HG02798 (cell line): ENCODE results near the gene PTPRN2.
"Not testable (repeated sequence)": the region's sequence is repeated elsewhere in the genome, so short reads cannot be mapped to it uniquely, and the experiment has no call there.

Experiments
- ATAC-seq: cut with Tn5 transposase; IDR thresholded peaks from one replicate; pipeline ENCODE4 v1.9.1; 2021; ENCODE audit warnings: mild to moderate bottlenecking; ENCODE audit not compliant: unreplicated experiment, poor library complexity

PTPRN2 gene

DNA sequence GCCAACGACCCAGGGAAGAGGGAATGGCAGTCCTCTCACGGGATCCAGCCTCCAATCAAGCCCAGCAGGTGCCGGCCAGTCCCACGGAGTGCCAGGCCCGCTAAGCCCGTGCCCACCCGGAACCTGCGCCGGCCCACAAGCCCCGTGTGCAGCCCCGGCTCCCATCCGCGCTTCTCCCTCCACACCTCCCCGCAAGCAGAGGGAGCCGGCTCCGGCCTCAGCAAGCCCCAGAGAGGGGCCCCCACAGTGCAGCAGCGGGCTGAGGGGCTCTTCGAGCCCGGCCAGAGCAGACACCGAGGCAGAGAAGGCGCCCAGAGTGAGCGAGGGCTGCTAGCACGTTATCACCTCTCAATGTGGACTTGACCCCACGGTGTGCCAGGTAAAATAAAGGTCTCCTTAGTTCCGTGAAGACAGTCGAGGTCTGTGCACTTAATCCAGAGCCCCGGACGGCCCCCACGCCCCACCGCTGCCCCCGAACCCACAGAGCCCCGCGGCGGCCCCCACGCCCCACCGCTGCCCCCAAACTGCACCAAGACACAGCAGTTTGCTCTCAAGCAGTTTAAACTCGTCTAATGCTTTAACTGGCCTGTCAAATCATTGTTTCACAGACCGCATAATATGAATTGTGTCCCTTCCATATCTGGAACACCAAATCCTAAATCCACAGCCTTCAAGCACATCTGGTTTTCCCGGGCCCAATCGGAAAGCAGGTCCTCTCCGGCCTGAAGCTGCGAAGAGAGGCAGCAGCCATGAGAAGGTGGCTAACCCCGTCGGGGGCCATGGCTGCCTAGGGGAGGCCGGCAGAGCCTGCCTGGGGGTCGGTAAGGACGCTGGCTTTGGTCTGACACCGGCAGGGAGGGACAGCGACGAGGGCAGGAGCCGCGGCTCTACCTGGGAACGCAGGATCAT, 307.8 kb downstream of the PTPRN2 start:
- ATAC-seq: no peak

DNA sequence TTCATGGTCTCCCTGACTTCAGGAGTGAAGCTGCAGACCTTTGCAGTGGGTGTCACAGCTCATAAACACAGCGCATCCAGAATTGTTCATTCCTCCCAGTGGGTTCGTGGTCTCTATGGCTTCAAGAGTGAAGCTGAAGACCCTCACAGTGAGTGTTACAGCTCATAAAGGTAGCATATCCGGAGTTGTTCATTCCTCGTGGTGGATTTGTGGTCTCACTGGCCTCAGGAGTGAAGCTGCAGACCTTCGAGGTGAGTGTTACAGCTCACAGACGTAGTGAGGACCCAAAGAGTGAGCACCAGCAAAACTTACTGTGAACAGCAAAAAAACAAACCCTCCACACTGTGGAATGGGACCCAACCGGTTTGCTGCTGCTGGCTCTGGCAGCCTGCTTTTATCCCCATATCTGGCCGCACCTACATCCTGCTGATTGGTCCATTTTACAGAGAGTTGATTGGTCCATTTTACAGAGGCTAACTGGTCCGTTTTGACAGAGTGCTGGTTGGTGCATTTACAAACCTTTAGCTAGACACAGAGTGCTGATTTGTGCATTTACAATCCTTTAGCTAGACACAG, 308.8 kb downstream of the PTPRN2 start:
- ATAC-seq: no peak

DNA sequence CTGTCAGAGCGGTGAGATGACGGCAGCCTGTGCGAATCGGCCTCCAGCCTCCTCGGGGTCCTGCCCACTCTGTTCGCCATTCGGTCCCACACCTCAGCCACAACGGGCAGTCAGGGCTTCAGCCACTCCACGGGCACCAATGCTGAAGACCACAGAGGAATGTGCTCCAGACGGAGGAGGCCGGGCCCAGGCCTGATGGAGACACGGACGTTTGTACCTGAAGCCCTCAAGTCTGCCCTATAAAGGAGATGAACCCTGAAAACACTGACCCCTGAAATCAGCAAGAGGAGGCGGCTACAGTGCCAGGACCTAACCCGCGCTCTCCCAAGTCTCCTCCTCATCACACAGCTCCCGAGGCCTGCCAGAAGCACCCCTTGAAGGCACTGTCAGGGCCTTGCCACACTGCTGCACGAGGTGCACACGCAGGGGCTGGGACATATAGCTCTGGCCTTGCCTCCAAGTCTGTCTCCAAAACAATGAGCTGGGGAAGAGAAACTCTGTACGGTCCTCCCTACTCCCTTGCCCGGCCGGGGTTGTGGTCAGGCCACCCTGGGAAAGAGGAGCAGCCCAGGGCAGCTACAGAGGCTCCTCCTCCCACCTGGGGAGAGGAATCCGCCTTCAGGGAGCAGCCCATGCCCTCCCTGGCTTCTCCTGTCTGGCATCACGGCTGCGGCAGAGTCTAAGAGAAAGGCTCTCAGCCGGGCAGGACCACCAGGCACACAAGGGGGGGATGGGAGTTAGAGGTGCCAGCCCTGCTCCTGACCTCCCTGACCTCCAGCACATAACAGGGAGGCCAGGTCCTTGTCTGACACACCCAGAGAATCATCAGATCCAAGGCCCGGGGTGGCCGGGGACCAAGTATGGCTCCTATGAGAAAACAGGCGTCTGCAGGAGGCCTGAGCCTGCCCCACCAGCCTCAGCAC, 310.1 kb downstream of the PTPRN2 start:
- no peak for ATAC-seq

DNA sequence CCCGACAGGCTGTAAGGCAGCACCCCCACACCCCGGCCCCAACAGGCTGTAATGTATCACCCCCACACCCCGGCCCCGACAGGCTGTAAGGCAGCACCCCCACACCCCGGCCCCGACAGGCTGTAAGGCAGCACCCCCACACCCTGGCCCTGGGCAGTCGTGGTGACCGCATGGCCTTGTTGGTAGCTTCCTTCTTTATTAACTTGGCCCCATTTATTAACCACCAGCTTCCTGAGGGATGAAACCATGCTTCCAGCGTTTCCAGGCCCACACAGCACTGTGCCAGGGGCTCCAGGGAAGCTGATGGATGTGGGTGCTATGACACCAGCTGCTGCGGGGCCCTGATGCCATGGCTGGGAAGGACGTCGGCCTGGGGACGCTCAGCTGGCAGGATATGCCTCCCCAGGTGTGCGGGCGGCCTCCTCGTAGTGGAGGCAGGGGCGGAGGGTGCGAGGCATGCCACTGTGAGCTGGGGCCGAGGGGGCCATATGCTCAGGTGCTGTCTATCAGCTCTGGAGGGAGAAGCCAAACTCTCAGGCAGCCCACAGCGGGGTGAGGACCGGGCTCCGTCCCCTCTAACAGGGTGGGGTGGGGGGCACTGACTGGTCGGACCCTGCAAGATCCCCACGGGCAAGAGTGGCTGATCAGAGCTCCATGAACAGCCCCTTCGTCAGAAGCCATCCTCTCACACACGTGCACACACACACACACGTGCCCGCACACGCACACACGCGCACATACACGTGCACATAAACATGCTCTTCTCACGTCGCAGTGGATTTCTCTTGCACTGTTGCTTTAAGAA, 311.0 kb downstream of the PTPRN2 start:
- ATAC-seq: no peak

DNA sequence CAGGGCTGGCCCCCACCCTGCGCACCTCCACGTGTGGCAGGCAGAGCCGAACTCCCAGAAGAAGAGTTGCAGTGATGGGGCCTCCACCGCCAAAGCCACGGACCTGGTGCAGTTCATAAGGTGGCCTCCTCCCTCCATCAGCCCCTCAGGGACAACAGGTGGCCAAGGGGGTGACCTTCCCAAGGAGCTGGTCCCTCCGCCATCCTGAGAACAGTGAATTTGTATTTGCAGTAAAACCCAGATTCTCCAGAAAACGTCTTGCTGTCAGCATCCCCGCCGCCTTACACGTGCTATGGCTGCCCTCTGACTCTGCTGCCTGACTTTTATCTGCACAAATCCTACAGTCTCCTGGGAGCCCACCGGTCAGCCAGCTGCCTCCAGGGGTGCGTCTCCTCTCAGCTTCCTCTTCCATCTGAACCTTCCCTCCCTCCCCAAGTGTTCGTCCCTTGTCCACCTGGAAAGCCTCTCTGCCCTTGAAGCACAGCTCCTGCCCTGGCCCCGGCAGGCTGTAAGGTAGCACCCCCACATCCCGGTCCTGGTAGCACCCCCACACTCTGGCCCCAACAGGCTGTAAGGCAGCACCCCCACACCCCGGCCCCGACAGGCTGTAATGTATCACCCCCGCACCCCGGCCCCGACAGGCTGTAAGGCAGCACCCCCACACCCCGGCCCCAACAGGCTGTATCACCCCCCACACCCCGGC, 311.8 kb downstream of the PTPRN2 start:
- ATAC-seq: no peak

DNA sequence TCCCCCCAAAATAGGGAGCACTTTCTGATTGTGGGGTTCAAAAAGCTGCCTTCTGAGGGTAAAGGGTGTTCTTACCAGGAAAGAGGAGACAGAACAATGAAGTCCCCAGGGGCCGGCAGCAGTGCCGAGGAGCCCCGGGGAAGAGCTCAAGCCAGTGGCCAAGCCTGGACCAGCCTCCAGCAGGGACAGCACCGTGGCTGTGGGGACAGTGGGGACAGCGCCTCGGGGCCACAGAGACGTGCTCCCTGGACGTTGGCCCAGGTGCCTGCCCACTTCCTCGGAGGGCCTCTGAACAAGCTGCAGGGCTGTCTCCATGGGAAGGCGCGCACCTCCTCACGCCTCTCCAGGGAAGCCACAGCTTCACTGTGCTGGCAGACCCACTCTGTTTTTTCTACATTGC, 312.6 kb downstream of the PTPRN2 start:
- no peak for ATAC-seq

DNA sequence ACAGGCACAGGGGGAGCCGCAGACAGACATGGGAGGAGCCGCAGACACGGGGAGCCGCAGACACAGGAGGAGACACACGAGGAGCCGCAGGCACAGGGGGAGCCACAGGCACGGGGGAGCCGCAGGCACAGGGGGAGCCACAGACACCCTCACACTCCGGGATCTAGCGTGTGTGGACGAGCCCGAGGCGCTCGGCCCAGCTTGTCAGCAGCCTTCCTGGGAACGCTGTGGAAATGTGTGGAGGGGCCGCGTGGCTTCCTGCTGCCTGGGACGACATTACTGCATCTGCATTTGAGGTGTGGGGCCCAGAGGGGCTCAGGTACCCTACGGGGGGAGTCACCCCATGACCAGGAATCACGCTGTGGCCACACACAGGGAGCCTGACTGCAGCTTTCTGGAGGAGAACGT, 313.2 kb downstream of the PTPRN2 start:
- ATAC-seq: no peak

DNA sequence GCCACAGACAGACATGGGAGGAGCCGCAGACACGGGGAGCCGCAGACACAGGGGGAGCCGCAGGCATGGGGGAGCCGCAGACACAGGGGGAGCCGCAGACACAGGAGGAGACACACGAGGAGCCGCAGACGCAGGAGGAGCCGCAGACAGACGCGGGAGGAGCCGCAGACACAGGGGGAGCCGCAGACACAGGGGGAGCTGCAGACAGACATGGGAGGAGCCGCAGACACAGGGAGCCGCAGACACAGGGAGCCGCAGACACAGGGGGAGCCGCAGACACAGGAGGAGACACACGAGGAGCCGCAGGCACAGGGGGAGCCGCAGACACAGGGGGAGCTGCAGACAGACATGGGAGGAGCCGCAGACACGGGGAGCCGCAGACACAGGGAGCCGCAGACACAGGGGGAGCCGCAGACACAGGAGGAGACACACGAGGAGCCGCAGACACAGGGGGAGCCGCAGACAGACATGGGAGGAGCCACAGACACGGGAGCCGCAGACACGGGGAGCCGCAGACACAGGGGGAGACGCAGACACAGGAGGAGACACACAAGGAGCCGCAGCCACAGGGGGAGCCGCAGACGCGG, 313.8 kb downstream of the PTPRN2 start:
- ATAC-seq: not testable (repeated sequence)

DNA sequence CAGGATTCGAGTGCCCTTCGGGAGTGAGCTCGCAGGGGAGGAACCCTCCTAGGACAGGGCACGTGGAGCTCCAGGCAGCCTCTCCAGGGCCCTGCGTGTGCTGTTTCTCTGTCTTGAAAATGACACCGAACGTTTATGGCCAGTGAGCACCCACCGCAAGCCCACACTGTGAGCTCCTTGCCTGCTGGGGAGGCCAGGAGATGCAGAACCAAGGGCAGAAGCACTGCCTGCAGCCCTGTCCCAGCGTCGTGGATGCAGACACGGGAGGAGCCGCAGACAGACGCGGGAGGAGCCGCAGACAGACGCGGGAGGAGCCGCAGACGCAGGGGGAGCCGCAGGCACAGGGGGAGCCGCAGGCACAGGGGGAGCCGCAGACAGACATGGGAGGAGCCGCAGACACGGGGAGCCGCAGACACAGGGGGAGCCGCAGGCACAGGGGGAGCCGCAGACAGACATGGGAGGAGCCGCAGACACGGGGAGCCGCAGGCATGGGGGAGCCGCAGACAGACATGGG, 314.4 kb downstream of the PTPRN2 start:
- no peak for ATAC-seq

DNA sequence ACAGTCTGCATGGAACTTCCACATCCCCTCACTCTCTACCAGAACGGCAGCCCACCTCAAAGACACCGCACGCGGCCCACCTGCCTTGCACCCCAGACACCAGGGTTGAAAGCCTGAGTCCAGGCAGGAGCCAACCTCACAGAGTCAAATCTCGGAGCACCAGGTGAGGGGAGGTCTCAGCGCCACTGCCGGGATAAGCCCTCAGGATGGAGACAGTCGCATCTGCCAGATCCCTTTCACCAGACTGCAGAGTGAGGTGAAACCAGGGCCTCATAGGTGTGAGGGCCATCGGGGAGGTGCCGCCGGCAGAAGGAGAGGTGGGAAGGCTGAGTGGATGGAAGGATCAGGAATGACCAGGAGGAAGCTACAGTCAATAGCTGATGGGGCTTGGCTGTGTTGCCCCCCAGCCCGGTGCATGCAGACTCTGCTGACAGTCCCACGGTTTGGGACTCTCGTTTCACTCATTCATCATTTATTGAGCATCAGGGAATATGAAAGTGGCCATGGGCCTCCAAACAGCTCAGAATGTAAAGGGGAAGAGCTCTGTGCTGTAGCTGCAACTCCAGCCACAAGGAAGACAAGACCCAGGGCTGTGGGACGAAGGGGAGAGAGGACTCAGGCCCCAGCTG, 315.0 kb downstream of the PTPRN2 start:
- ATAC-seq: no peak

DNA sequence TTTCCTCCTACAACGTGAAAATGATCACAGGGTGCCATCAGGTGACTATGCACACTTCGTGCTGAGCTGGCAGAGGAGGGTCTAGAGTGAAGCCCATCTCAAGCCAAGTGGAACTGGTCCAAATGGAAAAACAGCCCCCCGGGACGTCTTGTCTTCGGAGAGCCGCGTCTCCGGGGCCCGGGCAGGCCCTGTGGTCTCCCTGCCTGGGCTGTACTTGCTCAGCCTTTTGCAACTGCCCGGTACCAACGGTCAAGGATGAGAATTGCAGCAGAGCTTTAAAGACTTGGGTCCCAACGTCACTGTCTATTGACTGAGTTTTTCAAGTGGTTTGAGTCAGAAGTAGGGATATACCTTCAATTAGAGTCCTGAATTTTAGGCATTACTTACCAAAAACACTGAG, 315.5 kb downstream of the PTPRN2 start:
- no peak for ATAC-seq

DNA sequence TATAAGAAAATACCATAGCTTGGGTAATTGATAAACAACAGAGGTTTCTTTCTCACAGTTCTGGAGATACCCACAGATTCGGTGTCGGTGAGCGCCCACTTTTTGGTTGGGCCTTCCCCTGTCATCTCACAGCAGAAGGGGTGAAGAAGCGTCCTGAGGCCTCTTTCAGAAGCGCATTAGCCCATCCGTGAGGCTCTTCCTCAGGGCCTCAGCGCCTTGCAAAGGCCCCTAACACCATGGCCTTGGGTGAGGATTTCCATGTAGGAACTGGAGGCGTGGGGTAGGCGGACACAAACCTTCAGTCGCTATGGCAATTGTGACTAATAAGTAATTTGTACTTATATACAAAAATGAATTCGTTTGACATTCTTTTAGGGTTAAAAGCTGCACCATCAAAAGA, 316.0 kb downstream of the PTPRN2 start:
- ATAC-seq: no peak

DNA sequence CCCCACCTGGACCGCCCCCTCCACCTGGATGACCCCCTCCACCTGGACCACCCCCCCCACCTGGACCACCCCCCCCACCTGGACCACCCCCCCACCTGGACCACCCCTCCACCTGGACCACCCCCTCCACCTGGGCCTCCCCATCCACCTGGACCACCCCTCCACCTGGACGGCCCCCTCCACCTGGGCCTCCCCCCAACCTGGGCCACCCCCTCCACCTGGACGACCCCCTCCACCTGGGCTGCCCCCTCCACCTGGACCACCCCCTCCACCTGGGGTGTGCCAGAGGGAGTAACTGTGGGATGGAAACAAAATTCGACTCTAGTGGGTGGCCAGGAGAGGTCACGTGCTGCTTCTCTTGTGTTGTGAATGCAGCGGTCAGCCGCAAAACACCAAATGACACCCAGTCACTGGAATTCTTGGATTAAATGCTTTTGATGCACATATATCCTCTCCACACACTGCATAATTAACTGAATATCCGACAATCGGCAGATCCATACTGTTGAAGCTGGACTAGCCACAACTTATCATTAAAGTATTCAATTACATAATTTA, 316.7 kb downstream of the PTPRN2 start:
- ATAC-seq: no peak

DNA sequence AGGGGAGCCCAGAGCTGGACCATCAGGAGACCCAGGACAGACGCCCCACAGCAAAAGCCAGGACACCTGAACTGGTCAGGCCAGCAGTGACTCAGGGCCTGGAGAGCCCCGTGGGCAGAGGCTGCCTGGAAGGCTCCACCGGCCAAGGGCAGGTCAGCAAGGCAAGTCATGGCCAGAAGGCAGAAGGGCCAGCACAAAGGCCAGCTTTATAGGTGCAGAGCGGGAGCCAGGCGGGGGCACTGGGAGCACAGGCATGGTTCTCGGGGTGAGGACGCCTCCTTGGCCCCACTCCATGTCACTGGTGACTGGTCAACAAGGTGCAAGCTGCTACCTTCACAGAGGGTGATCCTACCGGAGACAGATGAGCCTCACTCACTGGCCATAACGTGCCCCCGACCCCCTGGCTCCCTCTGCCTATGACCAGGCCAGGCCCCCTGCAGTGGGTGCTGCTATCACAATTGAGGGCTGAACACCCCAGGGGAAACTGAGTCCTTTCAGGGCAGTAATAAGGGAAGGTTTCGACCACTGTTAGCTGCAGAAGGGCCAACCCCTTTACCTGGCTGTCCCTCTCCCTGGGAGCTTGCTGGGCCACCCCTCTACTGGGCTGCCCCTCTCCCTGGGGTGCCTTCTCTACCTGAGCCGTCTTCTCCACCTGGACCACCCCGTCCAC, 317.4 kb downstream of the PTPRN2 start:
- no peak for ATAC-seq

DNA sequence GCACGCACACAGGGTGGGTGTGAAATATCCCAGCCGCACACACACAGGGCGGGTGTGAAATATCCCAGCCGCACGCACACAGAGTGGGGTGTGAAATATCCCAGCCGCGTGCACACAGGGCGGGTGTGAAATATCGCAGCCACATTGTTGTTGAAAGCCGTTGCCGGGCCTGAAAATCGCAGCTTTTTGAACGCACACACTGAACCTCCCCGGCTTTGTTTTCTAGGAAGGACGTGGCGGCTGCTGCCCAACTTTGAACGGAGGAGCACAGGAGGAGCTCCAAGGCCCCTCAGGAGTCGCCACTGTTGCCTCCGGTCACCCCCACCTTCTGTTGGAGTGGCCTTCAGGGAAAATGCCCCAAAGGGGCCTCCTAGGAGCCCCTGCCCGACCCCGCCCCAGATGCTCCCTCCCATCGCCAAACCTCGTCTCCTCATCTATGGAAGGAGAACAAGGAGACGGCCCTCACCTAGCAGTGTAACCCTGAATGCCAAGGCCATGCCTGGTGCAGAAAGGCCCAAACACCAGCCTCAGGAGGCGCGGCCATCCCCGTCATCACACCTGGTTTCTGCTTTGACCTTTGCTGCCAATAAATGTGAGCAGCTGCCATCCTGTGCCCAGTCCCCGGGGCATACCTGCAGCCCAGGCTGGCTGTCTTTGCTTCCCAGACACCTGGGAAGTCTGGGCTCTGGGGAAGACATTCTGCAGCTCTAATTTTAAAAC, 318.6 kb downstream of the PTPRN2 start:
- no peak for ATAC-seq

DNA sequence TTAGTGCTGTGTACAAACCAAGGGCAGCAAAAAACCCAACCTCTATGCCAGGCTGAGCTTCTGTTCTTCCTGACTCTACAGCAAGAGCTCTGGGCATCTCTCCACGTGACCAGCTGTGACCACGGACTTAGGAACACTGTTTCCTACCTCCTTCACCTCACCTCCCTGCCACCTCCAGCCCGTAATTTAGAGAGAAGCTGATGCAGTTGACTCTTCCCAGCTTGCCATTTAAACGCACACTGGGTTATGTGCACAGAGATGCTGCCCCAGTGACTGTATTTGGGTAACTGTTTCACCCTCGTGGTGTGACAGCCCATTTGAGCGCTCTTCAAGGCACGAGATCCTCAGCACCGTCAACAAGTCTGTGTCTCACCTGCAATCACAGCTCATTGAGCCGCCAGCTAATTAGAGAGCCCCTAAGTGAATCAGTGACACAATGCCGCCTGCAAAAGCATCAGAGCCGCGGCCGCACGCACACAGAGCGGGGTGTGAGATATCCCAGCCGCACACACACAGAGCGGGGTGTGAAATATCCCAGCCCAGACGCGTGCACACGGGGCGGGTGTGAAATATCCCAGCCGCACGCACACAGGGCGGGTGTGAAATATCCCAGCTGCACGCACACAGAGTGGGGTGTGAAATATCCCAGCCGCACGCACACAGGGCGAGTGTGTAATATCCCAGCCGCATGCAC, 319.7 kb downstream of the PTPRN2 start:
- no peak for ATAC-seq
